HEK293 (cell line): ENCODE data around the gene IGDCC3.

Source experiments
- CTCF ChIA-PET: fragments of 350-600 bp; formaldehyde crosslinking; extraction: SDS; loops from one replicate; lab custom pipeline; 2021; ENCODE audit warnings: antibody characterized with exemption; lab: Yijun Ruan, JAX
- POLR2A ChIA-PET: fragments of 300-600 bp; formaldehyde crosslinking; extraction: SDS; loops from one replicate; lab custom pipeline; 2020; ENCODE audit warnings: antibody characterized with exemption, inconsistent platforms; lab: Yijun Ruan, JAX
- H3K27ac ChIP-seq: fragments of 200-500 bp; sonication (Bioruptor generic); 2 replicates; pipeline ENCODE4 v1.5.1; 2014; ENCODE audit warnings: low read depth, low read length, control low read depth, inconsistent platforms; ENCODE audit errors: extremely low read depth
- H3K36me3 ChIP-seq, 2 experiments: fragments of 200-500 bp in 1 of 2; sonication (Bioruptor generic) in 1 of 2; 1 replicate in 1 of 2; 2 replicates in 1 of 2; pipeline ENCODE4 v1.5.1; 2014 to 2017; ENCODE audit warnings: inconsistent platforms in 2 of 2, low read length in 2 of 2; ENCODE audit not compliant: control insufficient read depth in 2 of 2, insufficient read depth in 1 of 2
- H3K4me1 ChIP-seq: fragments of 200-500 bp; sonication (Bioruptor generic); 2 replicates; pipeline ENCODE4 v1.5.1; 2014; ENCODE audit warnings: mild to moderate bottlenecking, low read length, inconsistent platforms; ENCODE audit not compliant: control insufficient read depth, insufficient read depth
- H3K4me3 ChIP-seq: 2 replicates; pipeline ENCODE4 v1.5.1; 2011; ENCODE audit warnings: low read depth, mild to moderate bottlenecking, control low read depth, low read length, moderate library complexity
- H3K9me3 ChIP-seq: fragments of 200-500 bp; sonication (Bioruptor generic); 2 replicates; pipeline ENCODE4 v1.5.1; 2014; ENCODE audit warnings: low read depth, low read length, inconsistent platforms; ENCODE audit not compliant: control insufficient read depth, insufficient read depth
- BCL11B ChIP-seq: fragments of 450-650 bp; formaldehyde crosslinking; IDR thresholded peaks from 2 replicates; pipeline ENCODE4 v1.5.1; 2016; ENCODE audit warnings: low read depth, missing biosample characterization, missing genetic modification characterization
- KLF7 ChIP-seq: fragments of 450-650 bp; formaldehyde crosslinking; IDR thresholded peaks from 2 replicates; pipeline ENCODE4 v1.5.1; 2016; ENCODE audit warnings: missing biosample characterization, missing genetic modification characterization, borderline replicate concordance
- MYNN ChIP-seq: fragments of 450-650 bp; formaldehyde crosslinking; IDR thresholded peaks from 2 replicates; pipeline ENCODE4 v1.5.1; 2016; ENCODE audit warnings: missing biosample characterization, missing genetic modification characterization, borderline replicate concordance
- MZF1 ChIP-seq: fragments of 450-650 bp; formaldehyde crosslinking; IDR thresholded peaks from 2 replicates; pipeline ENCODE4 v1.5.1; 2017; ENCODE audit warnings: missing biosample characterization, missing genetic modification characterization, borderline replicate concordance
- PRDM6 ChIP-seq: fragments of 450-650 bp; formaldehyde crosslinking; IDR thresholded peaks from 2 replicates; pipeline ENCODE4 v1.5.1; 2017; ENCODE audit warnings: missing biosample characterization, missing genetic modification characterization
- SCRT2 ChIP-seq: fragments of 450-650 bp; formaldehyde crosslinking; IDR thresholded peaks from 2 replicates; pipeline ENCODE4 v1.5.1; 2016; ENCODE audit warnings: missing biosample characterization, missing genetic modification characterization
- TRIM28 ChIP-seq: IDR thresholded peaks from 2 replicates; pipeline ENCODE4 v1.6.1; 2011; ENCODE audit warnings: low read length, control low read depth, borderline replicate concordance
- ZBTB11 ChIP-seq: fragments of 450-650 bp; formaldehyde crosslinking; conservative IDR thresholded peaks from 2 replicates; pipeline ENCODE4 v1.5.1; 2016; ENCODE audit warnings: low read depth, missing biosample characterization, missing genetic modification characterization
- ZFHX2 ChIP-seq: fragments of 450-650 bp; formaldehyde crosslinking; conservative IDR thresholded peaks from 2 replicates; pipeline ENCODE4 v1.5.1; 2016; ENCODE audit warnings: missing biosample characterization, missing genetic modification characterization
- ZNF19 ChIP-seq: fragments of 450-650 bp; formaldehyde crosslinking; IDR thresholded peaks from 2 replicates; pipeline ENCODE4; 2016; ENCODE audit warnings: missing biosample characterization, missing genetic modification characterization, low read depth
- ZNF324 ChIP-seq: fragments of 450-650 bp; formaldehyde crosslinking; IDR thresholded peaks from 2 replicates; pipeline ENCODE4 v1.5.1; 2016; ENCODE audit warnings: missing biosample characterization, missing genetic modification characterization
- ZNF354C ChIP-seq: fragments of 450-650 bp; formaldehyde crosslinking; IDR thresholded peaks from 2 replicates; pipeline ENCODE4 v1.5.1; 2016; ENCODE audit warnings: missing biosample characterization, missing genetic modification characterization, low read depth, borderline replicate concordance
- ZNF391 ChIP-seq: fragments of 450-650 bp; formaldehyde crosslinking; IDR thresholded peaks from 2 replicates; pipeline ENCODE4 v1.5.1; 2016; ENCODE audit warnings: low read depth, missing biosample characterization, missing genetic modification characterization, borderline replicate concordance
- ZNF423 ChIP-seq: fragments of 450-650 bp; formaldehyde crosslinking; IDR thresholded peaks from 2 replicates; pipeline ENCODE4 v1.5.1; 2016; ENCODE audit warnings: missing biosample characterization, missing genetic modification characterization
- ZNF449 ChIP-seq: fragments of 450-650 bp; formaldehyde crosslinking; IDR thresholded peaks from 2 replicates; pipeline ENCODE4 v1.5.1; 2017; ENCODE audit warnings: missing biosample characterization, mild to moderate bottlenecking, missing genetic modification characterization, moderate library complexity
- ZNF548 ChIP-seq: fragments of 450-650 bp; formaldehyde crosslinking; IDR thresholded peaks from 2 replicates; pipeline ENCODE4 v1.5.1; 2016; ENCODE audit warnings: missing biosample characterization, missing genetic modification characterization
- ZNF610 ChIP-seq: fragments of 450-650 bp; formaldehyde crosslinking; IDR thresholded peaks from 2 replicates; pipeline ENCODE4 v1.5.1; 2016; ENCODE audit warnings: missing biosample characterization, missing genetic modification characterization, borderline replicate concordance
- ZNF626 ChIP-seq: fragments of 450-650 bp; sonication (Bioruptor Pico); formaldehyde crosslinking; IDR thresholded peaks from 2 replicates; pipeline ENCODE4 v1.5.1; 2018; ENCODE audit warnings: missing biosample characterization, missing genetic modification characterization, inconsistent platforms
- ZNF701 ChIP-seq: fragments of 450-650 bp; formaldehyde crosslinking; IDR thresholded peaks from 2 replicates; pipeline ENCODE4 v1.5.1; 2016; ENCODE audit warnings: missing biosample characterization, missing genetic modification characterization
- ZNF747 ChIP-seq: fragments of 450-650 bp; formaldehyde crosslinking; IDR thresholded peaks from 2 replicates; pipeline ENCODE4 v1.5.1; 2016; ENCODE audit warnings: missing biosample characterization, missing genetic modification characterization
- ZNF768 ChIP-seq: fragments of 450-650 bp; formaldehyde crosslinking; IDR thresholded peaks from 2 replicates; pipeline ENCODE4 v1.5.1; 2018; ENCODE audit warnings: missing biosample characterization, mild to moderate bottlenecking, missing genetic modification characterization
- ZNF777 ChIP-seq: fragments of 450-650 bp; formaldehyde crosslinking; IDR thresholded peaks from 2 replicates; pipeline ENCODE4 v1.5.1; 2017; ENCODE audit warnings: missing biosample characterization, missing genetic modification characterization, borderline replicate concordance
- ZNF785 ChIP-seq: fragments of 450-650 bp; formaldehyde crosslinking; IDR thresholded peaks from 2 replicates; pipeline ENCODE4 v1.5.1; 2016; ENCODE audit warnings: missing biosample characterization, missing genetic modification characterization
- ZSCAN16 ChIP-seq: fragments of 450-650 bp; formaldehyde crosslinking; IDR thresholded peaks from 2 replicates; pipeline ENCODE4 v1.5.1; 2016; ENCODE audit warnings: missing biosample characterization, missing genetic modification characterization

IGDCC3 gene

GRCh38 chr15:65384505-65384894 lies 6.7 kb upstream of the IGDCC3 start:
- Histone ChIP-seq H3K9me3 (no peaks in the 10 kb centered on the region), H3K36me3 (no peaks in the 10 kb centered on the region)
- TF ChIP-seq SCRT2 (tag by site-specific recombination) (no peak), ZNF747 (no peak), KLF7 (tag by site-specific recombination) (no peak), ZNF19 (tag by site-specific recombination) (no peak), ZNF768 (tag by site-specific recombination) (no peak), ZNF701 (tag by site-specific recombination) (no peak), ZNF548 (tag by site-specific recombination) (no peak), MYNN (tag by site-specific recombination) (no peak), ZNF324 (tag by site-specific recombination) (no peak), ZFHX2 (no peak), ZNF391 (tag by site-specific recombination) (no peak), ZSCAN16 (tag by site-specific recombination) (no peak), ZNF449 (tag by site-specific recombination) (no peak), TRIM28 (no peak), ZNF423 (tag by site-specific recombination) (no peak), ZNF785 (tag by site-specific recombination) (no peak), ZNF610 (no peak), ZBTB11 (tag by site-specific recombination) (no peak), PRDM6 (tag by site-specific recombination) (no peak)
- TF ChIP-seq, all 188 proteins: peak for 0
- POLR2A ChIA-PET, result interaction anchor here (1.9 kb wide), 1 partner anchor 80 kb away, joined by 12 read pairs; the partner anchor contains the start of gene RNU5B-1
- no peak overlapping the region for H3K4me3 ChIP-seq
- H3K27ac ChIP-seq, result no peak overlapping the region
- H3K4me1 ChIP-seq, result peaks cover 17% of the 10 kb centered on the region
- CTCF ChIA-PET, result interaction anchor here (0.6 to 17.3 kb wide), 17 partner anchors 9 to 1083 kb away, joined by 3 to 454 read pairs (median 7); partner anchors contain the start of gene PARP16

GRCh38 chr15:65383991-65384390 lies 6.2 kb upstream of the IGDCC3 start:
- no peaks in the 10 kb centered on the region for H3K9me3 ChIP-seq
- CTCF ChIA-PET, result interaction anchor here (0.9 to 17.3 kb wide), 8 partner anchors 9 to 79 kb away, joined by 3 to 454 read pairs (median 6); partner anchors contain the start of gene RNU5B-1
- no peak for TF ChIP-seq ZNF354C
- TF ChIP-seq BCL11B (tag by site-specific recombination), result no peak
- TF ChIP-seq ZNF626 (tag by site-specific recombination), result no peak
- no peak for TF ChIP-seq ZBTB11 (tag by site-specific recombination)
- TF ChIP-seq MZF1 (tag by site-specific recombination), result no peak
- TF ChIP-seq ZNF777 (tag by site-specific recombination), result no peak

More at GRCh38 chr15:65383991-65384390, 6.2 kb upstream of the IGDCC3 start:
- Histone ChIP-seq H3K4me1 (peaks cover 17% of the 10 kb centered on the region), H3K36me3 (no peaks in the 10 kb centered on the region), H3K4me3 (no peak overlapping the region), H3K27ac (no peak overlapping the region)
- POLR2A ChIA-PET, result interaction anchor here (2.0 kb wide), 1 partner anchor 79 kb away, joined by 8 read pairs; the partner anchor contains the start of gene RNU5B-1
